HG03045 (cell line): ENCODE measurements around the gene SMAP2.

Experiments used
- ATAC-seq: cut with Tn5 transposase; IDR thresholded peaks from one replicate; pipeline ENCODE4 v1.9.1; 2021; ENCODE audit warnings: mild to moderate bottlenecking, moderate library complexity; ENCODE audit not compliant: unreplicated experiment

Gene SMAP2

DNA sequence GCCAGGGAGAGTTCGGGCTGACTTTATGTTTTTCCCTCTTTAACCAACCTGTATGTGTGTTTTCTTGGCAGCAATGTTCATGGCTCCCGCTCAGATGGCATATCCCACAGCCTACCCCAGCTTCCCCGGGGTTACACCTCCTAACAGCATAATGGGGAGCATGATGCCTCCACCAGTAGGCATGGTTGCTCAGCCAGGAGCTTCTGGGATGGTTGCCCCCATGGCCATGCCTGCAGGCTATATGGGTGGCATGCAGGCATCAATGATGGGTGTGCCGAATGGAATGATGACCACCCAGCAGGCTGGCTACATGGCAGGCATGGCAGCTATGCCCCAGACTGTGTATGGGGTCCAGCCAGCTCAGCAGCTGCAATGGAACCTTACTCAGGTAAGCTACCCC lies 43.2 kb downstream of the SMAP2 start:
- ATAC-seq = no peak

DNA sequence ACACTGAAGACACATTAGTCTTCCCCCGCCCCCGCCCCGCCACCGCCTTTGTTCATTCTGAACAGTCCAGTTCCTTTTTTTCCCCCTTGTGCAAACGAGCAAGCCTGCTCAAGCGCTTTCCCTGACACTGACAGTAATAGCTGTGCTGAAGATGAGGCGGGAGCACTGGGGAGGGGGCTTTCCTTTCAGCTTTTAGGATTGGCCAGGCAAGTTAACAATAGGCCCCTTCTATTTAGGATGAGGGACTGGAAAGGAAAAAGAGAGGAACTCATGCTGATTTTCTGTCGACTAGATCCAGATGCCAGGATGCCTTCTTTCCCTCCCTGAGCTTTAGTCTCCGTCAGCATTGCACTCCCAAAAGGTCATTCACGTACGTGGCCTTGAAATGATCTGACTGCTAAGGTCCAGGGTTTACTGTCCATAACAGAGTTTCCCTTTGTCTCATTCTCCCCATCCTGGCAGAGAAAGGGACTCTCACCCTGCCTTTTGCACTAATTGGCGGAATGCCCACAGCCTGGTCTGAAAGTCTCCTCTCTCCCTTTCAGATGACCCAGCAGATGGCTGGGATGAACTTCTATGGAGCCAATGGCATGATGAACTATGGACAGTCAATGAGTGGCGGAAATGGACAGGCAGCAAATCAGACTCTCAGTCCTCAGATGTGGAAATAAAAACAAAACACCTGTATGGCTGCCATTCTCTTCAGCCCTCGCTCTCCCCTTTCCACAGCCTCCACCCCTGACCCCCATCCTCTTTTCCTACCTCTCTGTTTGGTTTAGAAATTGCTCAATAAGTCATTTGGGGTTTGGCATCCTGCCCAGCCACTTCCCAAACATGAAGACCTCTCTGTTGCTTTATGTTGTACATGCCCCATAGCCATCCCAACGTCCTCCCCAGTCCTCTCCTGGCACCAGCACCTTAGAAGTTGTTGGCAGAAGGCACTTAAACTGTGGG lies 48.2 kb downstream of the SMAP2 start:
- no peak for ATAC-seq

DNA sequence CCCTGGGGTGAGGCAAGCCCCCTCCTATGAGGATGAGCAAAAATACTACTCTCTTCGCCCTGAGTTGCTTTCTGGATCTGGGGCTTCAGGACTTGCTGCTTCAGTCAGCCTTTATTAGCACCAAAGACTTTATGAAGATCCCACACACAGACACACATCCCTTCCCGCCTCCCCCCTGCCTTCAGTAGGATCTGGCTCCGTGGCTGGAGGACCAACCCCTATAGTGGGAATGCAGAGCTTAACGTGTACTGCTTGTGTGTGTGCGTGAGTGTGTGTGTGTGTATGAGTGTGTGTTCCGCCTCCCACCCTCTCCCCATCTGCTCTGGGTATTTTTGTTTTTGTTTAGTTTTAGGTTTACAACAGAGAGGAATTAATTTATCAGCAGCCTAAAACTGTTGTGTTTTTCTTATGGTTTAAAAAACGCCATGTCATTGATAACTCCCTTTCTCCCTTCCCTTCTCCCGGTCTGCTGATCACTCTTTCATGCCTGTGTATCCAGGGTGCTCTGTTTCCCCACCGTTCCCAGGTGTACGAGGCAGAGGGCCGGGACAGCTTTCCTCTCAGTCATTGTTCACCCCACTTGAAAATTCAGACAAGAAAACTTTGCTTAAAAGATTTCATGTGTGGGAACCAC lies 49.2 kb downstream of the SMAP2 start:
- ATAC-seq = no peak

DNA sequence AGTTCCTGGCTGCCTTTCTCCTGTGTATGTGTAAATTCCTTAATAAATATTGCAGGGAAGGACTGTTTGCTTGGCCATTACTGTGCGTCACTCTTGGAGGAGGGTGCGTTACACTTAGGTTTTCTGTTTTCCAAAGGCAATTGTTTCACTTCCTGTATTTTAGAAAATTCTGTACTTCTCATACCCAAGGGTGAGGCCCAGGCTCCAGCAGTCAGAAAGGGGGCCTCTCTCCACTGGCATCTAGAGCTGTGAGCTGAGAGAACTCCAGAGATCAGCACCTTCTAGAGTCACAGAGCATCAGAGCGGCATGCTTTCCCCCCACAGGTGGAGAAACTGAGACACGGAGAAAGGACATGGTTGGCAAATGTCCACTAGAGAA lies 49.7 kb downstream of the SMAP2 start:
- no peak for ATAC-seq

DNA sequence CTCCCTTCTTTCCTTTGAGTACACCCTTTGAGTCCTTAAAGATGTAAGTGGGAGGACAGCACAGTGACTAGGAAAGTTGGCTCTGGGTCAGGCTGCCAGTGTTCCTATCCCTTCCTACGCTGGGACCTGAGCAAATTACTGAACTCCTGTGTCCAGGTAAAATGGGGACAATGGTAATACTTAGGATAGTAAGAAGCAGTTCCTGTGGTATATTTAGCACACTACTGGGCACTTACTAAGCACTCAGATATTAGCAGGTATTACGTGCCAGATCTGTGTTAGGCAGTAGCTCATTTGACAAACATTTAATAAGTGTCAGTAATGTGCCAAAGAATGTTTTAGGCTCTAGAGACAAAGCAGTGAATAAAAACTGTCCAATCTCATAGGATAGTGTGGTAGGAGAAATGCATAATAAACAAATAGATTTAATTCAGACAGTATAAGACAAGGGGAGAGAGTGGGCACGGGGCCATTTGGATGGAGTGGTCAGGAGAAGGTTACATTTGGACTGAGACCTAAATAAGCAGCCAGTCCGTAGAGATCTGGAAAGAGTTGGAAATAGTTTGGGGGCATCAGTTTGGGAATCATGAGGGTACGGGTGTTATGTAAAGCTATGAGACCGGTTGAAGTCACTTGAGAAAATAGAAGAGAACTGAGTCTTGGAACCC lies 50.6 kb downstream of the SMAP2 start:
- ATAC-seq = no peak

DNA sequence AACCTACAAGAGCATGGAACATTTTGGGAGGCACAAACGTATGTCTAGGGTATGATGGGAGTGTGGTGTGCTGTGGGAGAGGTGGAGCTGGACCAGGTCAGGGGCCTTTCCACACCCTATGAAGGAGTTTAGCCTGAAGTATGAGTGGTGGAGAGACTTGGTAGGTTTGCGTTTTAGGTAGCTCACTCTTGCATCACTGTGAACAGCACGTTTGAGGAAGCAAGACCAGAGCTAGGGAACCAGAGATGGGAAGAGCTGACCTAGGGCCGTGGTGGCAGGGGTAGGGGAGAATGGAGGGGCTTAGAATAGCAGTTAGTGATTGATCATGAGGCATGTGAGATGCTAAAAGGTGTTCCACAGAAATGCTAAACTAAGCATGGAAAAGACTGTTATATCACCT lies 51.7 kb downstream of the SMAP2 start:
- ATAC-seq = no peak

DNA sequence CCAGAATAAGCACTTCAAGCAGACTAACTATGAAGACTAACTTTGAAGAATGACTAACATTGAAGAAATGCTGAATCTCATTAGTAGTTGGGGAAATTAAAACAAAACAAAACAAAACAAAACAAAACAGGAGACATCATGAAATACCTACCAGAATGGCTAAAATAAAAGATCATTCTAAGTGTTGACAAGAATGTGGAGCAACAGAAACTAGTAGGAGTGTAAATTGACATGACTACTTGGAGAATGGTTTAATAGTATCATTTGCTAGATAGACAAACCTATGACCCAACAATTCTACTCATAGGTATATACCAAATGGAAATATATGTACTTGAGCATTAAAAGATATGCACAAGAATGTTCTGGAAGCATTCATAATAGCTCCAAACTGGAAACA lies 57.9 kb downstream of the SMAP2 start:
- ATAC-seq = no peak

DNA sequence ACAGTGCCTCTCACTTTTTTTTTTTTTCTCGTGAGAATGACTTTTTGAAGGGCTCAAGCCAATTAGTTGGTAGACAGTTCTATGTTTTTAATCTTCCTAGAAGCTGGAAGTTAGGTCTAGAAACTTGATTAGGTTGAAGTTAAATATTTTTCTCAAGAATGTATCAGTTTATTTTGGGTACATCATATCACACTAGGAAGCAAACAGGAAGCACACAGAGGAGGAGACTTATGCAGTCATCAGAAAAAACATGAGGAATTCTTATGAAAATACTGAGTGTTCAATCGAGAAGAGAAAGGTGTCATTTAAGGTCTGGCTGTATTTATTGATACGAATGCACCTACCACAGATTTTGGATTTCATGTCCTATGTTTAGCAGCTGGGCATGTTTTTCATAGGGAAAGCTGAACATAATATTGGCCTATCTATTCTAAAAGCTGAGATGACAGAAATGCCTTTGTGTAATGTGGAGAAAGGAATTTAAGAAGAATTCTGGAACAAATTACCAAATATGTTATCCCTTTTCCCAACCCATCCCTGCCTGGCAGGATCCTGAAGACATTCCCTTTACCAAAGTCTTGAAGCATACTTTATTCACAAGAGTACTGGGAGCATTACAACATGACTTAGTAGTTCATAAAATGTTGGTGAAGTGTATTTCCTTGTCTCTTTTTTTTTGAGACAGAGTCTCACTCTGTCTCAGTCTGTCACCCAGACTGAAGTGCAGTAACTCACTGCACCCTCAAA lies 59.3 kb downstream of the SMAP2 start:
- no peak for ATAC-seq

DNA sequence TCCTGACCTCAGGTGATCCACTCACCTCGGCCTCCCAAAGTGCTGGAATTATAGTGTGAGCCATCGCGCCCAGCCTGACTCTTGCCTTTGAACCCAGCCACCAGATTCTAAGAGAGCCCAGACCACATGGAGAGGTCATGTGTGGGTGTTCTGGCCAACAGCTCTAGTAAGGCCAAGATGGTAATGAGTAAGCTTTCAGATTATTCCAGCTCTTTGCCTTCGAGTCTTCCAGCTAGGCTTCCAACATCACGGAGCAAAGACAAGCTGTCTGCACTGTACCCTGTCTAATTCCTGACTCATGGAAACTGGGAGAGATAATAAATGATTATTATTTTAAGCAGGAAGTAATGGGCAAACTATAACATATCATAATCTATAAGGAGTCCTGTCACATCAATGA lies 61.9 kb downstream of the SMAP2 start:
- ATAC-seq = no peak

DNA sequence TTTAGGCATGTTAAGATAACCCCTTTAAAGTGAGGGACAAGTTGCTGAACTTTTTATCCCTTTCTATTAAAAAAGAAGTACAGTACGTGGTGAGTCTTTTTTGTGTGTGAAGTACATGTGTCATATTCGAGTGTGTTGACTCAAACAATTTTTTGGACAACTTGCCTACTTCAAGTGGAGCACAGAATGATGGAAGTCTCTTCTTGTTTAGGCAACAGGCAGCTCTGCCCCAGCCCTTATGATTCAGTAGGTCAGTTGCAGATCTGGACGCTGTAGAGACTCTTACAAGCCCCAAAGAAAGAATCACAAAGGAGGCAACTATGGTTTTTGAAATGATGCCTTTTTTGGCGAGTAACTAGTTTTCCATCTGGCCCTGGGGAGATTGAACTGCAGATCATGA lies 62.3 kb downstream of the SMAP2 start:
- no peak for ATAC-seq

DNA sequence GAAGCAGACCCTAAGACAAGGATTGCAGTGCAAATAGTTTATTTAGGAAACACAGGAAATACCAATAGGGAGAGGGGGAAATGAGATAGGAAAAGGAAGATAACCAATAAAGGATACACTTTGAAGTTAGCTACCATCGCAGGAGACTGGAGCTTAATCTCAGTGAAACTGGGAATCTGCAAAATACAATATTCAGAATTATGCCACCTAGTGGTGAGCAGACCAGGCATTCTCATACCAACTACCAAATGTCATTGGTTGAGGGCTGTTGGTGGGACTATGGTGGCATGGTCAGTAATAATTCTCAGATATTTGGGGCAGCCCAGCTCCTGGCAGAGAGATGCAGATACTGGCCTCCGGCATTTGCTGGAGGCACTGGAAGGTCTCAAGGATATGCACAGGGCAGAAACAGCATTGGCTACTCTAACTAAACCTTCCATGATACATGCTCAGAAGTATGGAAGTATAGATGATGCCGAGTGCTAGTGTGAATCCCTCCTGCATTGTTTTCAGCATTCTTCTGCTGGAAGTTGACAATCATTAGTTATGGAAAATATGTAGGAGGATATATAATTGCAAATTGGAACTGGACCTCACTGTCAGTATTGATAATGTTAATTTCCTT lies 65.0 kb downstream of the SMAP2 start:
- ATAC-seq = no peak

DNA sequence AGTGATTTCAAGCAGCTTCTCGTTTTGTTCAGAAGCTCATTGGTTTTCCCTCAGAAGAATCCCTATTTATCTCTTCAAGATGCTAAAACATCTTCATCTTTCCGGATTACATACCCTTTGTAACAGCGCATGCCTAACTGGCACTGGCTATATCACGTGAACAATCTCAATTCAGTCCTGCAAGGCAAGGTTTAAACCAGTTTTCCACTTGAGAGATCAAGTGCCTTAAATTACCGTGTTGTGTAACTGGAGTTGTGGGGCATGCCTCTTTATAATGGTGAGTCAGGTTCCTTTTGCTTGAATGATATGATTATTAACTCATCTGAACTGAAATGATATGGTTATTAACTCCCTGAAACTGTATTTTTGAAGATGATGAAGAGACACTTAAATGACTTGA lies 65.7 kb downstream of the SMAP2 start:
- ATAC-seq = no peak

DNA sequence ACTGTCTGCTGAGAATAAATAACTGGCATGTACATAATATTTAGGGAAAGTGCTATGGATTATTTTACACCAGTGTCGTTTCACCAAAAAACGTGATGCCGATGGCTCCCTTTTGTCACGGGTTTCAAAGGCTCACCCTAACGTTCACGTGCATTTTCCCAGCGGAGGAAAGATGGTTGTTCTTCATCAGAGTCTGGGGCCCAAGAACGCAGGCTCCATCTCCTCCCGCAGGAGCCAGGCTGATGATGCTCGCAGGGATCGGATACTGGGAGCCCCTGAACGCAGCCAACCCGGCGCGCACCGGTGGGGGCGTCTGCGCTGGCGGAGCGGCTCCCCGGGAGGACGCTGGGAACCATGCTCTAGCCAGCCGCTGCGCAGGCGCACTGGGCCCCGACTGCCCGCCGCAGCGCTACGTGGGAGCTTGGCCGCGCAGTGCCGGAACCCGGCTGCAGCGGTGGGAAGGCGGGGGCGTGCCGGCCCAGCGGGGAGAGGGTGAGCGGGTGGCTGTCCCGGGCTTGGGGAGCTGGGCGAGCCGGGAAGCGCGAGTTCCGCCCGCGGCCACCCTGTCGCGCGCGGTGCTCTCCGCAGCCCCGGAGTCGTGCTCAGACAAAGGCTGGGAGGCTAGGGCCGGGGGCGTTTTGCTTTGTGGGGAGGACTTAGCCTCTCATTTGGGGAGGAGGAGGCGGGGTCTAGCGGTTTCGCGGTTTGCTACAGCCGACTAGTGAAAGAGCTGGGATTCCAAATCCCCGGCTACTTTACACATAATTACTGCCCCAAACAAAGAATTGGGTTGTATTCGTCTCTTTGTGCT lies 76.4 kb downstream of the SMAP2 start, which contains the start of gene ZFP69B:
Gene ZFP69B, plus strand, starts transcription at position 793 of the 811 bp plus-strand sequence. CDS start 486 bp downstream, outside the sequence.
- ATAC-seq = peak; percentile 81

DNA sequence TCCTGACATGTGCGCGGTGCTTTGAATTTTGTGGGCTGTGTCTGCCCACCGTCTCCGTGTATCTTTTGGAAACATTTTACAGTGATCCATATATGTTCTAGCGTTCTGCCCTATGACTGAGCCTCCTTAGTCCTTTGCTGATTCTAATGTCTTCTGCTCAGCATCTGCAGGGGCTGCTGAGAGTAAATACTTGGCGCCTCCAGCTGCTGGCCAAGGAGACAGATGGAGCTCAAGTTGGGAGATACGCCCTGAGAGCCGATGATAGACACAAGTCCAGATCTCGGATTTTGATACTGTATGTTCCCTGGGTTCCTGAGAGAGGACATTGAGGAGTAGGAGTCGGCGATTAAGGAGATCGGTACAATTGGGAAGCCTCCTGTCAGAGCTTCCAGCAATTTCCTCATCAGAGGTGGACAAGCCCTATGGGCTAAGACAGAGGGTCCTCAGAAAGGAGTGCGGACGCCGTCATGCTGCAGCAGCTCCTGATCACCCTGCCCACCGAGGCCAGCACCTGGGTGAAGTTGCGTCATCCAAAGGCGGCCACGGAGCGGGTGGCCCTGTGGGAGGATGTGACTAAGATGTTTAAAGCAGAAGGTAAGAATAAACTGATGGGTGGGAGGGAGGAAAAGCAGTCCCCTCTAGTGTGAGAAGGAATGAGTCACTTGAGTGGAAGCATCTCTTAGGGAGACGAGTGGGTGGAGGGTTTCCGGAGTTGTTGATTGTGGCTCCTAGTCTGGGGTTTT lies 77.1 kb downstream of the SMAP2 start:
- peak; percentile 35 for ATAC-seq

DNA sequence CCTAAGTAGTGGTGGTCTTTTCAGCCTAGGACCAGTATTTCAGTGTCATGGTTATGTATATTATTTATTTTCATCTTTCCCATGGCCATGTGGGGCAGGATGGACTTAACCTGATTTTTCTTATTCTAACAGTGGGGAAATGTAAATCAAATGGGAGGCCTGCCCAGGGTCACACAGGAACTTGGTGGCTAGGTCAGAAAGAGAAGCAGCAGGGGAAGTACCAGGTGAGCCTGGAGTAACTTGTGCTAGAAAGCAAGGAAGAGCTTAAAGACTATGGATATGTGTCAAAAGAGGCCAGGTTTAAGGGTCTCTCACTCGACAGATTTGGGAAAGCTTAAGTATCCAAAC lies 77.7 kb downstream of the SMAP2 start:
- no peak for ATAC-seq

DNA sequence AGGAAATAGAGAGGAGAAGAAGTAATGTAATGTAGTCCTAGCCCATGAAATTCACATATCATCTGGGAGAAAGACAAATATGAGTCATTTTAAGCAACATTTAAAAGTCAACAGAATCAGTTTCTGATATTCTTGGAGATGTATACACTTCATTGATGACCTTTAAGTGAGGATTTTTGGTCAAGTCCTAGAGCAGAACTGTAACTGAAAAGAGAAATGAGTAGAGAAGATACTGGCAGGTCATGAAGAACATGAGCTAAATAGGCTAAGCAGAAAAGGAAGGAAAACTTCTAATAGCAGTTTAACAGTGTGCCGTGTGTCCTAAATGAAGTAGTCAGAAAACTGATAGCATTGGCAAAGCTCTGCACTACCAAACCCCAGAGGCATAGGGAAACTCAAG lies 81.3 kb downstream of the SMAP2 start:
- ATAC-seq = no peak

DNA sequence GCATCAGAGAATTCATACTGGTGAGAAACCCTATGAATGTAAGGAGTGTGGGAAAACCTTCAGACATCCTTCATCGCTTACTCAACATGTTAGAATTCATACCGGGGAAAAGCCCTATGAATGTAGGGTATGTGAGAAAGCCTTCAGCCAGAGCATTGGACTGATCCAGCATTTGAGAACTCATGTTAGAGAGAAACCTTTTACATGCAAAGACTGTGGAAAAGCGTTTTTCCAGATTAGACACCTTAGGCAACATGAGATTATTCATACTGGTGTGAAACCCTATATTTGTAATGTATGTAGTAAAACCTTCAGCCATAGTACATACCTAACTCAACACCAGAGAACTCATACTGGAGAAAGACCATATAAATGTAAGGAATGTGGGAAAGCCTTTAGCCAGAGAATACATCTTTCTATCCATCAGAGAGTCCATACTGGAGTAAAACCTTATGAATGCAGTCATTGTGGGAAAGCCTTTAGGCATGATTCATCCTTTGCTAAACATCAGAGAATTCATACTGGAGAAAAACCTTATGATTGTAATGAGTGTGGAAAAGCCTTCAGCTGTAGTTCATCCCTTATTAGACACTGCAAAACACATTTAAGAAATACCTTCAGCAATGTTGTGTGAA lies 89.5 kb downstream of the SMAP2 start:
- no peak for ATAC-seq

DNA sequence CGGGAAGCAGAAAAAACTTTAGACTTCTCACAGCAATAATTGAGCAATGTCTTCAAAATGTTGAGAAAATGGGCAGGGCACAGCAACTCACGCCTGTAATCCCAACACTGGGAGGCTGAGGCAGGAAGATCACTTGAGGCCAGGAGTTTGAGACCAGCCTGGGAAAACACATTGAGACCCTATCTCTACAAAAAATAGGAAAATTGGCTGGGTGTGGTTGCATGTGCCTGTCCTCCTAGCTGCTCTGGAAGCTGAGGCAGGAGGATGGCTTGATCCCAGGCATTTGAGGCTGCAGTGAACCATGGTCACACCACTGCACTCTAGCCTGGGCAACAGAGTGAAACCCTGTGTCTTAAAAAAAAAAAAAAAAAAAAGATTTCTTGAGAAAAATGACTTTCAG lies 95.8 kb downstream of the SMAP2 start:
- no peak for ATAC-seq
